ENCODE data around the gene TUFT1. TPM values are rescaled to one million over a fixed set of nuclear protein-coding genes. Genes with fewer than 3 reads are reported as not detected.
"Not testable (repeated sequence)": the region's sequence is repeated elsewhere in the genome, so short reads cannot be mapped to it uniquely, and the experiment has no call there.

TUFT1 gene
- total RNA-seq, 1 experiment from 2014 or later = 3.8 TPM

DNA sequence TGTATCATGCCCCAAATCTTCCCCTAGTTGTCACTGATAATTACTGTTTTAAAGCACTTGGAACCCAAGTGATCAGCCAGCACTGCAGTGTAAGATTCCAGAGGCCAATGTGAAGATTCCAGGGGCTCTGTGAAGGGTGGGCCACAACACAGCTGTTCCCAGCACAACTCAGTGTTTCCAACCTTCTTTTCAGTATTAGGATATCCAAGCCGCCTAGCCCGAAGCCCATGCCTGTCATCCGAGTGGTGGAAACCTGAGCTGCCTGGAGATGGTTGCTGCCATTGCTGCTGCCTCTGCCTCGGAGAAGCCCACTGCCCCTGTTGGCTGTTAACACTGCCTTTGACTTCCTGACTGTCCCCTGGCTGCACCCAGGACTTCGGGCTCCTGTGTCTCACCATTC is 41.3 kb downstream of the TUFT1 start:
- no peak for DNase-seq (ENCODE audit: low read depth)

DNA sequence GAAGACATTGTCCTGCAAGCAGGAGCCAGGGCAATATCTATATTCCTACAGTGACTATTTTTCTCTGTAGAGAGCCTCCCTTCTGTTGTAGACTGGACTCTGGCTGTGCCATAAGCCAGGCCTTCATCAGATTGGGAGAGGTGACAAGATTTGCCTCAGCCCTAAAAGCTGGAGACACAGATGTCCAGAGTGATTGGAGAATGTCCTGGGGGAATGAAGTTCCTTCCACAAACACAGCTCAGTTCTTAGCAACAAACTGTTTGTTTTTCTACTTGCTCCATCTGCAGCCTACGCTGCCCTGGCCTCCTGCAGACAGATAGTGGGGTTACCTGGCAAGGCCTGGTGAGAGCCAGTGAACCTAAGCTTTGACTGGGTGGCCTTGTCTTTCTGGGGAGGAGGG is 41.8 kb downstream of the TUFT1 start:
- no peak for DNase-seq (ENCODE audit: low read depth)

DNA sequence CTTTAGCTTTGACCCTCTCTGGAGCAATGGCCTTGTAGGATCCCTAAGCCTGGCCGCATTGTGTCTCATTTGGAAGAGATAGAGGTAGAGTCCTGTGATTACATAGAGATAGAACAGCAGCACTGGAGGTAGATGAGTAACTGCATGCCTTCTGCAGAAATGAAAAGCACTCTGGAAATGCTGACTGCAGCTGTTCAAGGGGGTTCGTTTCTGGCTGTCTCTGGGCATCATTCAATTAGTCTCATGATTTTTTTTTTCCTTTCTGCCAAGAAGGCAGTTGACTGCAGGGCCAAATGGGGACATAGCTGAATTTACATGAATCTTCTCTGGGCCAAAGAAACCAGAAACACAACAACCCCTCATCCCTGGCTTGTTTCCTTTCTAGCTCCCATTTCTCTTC is 43.7 kb downstream of the TUFT1 start:
- DNase-seq (ENCODE audit: low read depth) = no peak

DNA sequence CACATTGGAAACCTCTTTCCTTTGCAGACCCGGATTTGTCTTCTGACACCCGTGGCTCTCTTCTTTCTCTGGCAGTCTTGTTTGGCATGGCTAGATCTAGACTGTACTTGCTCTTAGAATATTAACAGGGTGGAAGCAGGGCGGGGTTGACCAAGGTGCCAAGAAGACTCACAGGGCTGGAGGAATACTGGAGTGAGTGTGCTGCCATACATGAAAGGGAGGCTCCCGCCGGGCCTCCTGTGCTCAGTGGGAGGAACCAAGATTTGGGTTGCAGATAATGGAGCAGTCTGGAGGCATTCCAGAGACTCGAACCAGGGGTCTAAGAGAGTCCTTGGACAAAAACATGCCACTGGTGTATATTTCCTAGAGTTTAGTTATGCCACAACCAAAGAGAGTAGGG is 44.2 kb downstream of the TUFT1 start:
- no peak for DNase-seq (ENCODE audit: low read depth)

DNA sequence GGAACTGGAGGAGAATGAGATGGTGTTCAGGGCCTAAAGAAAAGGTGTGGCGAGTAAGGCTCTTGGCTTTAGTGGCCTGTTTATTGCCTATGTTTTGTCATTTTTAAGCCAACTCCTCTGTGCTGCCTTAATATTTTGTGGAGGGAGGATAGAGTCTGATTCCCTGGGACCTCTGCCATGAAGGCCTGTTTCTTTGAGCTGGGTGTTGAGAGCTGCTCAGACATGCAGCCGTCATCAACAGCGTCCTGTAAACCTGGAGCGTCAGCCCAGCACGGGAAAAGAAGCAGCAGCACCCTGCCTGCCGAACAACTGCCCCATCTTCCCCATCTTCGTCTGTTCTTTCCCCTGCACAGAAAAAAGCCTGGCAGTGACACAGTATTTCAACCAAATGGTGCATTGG is 44.7 kb downstream of the TUFT1 start:
- DNase-seq (ENCODE audit: low read depth) = no peak

DNA sequence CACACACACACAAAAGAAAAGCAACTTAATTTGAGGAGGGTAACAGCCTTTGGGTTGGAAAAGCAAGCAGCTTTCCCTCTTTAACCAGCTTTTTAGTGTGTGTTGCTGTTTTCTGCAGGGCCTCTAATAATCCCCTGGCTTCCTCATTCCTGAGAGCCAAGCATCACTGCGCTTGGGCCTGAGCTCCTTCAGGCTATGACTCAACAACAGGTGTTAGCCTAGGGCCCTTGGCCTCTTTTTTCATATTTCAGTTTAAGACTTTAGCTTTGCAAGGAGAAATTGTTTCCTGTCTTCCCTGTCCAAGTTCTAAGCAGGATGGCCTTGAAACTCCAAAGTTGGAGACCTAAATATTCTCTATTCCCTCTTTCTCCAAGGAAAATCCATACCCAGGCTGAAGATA is 45.5 kb downstream of the TUFT1 start:
- peak; percentile 71 for DNase-seq (ENCODE audit: low read depth)

DNA sequence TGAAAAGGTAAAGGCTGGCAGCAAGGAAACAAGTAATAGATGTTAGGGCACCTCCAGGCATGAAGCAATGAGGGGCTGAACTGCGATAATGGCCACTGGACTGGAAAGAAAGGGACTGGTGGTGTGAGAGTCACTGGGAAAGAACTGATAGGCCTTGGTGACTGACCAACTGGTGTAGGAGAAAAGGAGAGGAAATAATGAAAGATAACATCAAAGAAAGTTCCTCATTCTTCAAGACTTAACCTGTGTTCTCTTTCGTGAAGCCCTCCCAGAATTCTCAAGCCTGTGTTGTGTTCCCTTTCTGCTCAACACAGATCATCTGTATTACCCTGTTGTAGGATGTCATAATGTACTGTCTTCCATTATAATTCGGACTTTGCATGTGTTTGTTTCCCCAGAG is 50.9 kb downstream of the TUFT1 start:
- DNase-seq (ENCODE audit: low read depth) = no peak

DNA sequence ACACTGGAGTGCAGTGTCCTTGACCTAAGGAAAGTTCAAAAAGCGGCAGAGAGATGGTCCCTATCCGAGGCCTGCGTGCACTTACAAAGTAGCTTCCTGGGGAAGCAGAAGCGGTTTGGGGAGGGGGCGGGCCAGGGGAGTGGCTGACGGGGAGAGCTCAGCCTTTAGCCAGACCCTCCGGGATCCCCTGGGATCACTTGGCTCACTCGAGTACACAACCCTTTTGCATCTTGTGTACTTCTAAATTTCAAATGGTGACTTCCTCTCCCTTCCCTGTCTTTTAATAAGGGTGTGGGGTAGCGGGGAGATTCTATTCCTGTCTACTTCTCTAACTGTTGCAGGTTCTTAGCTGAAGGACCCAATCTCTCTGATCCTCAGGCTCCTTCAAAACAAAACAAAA is 53.6 kb downstream of the TUFT1 start:
- DNase-seq (ENCODE audit: low read depth) = no peak

DNA sequence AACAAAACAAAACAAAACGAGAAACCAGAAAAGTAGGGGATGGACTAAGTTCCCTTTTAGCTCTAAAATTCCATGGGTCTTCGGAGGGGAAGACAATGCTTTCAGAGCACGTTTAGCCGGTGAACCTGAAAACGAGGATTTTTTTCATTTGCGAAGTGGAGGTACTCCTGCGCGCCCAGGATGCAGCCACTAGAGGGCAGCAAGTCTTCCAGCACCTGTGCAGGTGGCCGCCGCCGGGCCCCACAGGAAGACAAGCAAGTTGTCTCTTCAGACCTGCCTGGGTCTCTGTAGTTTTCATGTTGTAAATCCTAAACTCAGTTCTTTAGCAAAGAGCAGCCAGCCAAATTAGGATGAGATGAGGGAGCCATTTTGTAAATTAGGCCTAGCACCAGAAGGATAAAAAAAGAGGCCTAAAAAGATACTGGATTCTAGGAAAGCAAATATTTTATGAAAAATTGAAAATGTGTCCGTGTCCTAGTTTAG is 54.1 kb downstream of the TUFT1 start:
- DNase-seq (ENCODE audit: low read depth) = peak; percentile 32

DNA sequence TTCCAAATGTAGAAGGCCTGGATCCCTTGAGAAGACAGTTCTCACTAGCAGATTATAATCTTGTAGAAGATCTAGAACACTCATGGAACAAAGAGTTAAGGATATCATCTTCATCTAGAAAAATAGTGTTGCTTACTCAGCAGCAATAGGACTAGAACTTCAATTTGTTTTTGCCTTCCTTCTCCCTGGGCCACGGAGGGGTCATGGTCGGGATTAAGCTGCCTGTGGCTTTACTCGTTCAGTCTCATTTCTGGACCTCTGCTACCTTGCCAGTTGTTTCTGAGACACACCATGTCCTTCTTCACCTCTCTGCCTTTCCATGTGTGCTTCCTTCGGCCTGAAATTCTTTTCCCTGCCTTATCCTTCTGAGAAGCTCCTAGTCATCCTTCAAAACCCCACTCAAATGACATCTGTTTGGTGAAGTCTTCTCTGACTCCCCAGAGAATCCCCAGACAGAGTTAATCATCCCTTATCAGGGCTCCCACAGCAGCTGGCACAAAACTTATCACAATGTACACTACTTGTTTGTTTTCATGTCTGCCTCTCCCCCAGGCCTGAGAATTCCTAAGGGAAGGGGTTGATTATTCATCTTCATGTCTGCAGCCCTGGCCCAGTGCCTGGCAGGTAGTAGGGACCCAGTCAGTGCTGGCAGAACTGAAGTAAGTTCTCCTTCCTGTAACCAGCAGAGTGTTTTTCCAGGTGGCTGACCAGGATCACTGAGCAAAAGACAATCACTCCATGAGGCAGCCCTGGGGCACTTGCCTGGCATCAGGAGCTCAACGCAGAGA is 56.3 kb downstream of the TUFT1 start:
- DNase-seq (ENCODE audit: low read depth) = peak; percentile 59

DNA sequence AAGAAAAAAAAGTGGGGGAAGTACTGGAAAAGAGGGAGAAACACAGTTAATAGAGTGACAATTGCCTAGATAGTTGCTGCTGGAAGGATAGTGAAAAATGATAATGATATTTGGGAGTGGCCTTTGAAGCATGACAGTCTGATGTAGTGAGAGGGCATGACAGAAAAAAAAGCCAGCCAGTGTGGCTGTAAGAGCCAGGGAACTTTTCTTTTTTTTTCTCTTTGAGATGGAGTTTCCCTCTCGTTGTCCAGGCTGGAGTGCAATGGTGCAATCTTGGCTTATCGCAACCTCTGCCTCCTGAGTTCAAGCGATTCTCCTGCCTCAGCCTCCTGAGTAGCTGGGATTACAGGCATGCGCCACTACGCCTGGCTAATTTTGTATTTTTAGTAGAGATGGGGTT is 62.4 kb downstream of the TUFT1 start:
- not testable (repeated sequence) for DNase-seq (ENCODE audit: low read depth)

DNA sequence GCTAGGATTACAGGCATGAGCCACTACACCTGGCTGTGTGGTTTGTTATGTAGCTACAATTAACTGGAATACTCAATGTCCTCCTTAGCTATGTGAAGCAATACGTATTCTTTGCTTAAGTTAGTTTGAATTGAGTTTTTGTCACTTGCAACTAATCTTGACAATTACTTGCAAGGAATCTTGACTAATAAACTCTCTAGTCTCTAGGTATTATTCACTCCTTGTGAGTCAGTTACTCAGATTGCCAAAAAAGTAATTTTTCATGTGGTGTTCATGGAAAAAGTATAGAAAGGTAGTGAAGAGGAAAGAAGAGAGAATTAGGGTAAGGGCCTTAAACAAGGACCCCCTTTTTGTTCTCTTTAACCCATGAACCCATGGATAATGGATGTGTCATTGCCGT is 64.2 kb downstream of the TUFT1 start:
- DNase-seq (ENCODE audit: low read depth) = no peak

DNA sequence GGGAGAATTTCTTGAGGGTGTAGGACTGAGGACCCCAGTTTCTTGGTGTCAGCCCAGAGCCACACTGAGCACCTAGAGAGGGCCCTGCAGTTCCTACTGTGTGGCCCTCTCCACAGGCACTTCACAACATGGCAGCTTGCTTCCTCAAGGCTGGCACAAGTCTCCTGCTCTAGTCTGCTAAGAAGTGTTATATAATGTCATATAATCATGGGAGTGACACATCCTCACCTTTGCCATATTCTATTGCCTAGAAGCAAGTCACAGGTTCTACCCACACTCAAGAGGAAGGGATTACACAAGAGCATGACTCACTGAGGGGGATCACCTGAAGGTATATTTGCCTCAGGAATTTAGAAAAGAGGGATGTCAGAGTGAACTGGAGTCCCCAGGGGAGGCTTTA is 66.3 kb downstream of the TUFT1 start:
- peak; percentile 28 for DNase-seq (ENCODE audit: low read depth)

DNA sequence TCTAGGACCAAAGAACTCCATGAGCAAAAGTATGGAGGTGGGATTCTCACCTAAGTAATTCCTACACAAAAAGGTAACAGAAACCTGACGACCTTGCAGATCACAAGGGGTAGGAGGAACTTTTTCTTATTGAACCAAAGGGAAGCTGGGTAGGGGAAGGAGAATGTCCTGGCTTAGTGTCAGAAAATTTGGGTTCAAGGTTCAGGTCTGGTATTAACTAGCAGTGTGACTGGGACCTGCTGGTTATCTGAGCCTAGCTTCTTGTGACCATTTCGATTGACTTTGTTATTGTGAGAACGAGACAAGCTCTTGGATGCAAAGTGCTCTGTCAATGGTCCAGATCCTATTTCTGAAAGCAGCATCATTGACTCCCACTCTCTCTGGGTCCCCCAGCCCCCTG is 66.7 kb downstream of the TUFT1 start:
- DNase-seq (ENCODE audit: low read depth) = no peak

DNA sequence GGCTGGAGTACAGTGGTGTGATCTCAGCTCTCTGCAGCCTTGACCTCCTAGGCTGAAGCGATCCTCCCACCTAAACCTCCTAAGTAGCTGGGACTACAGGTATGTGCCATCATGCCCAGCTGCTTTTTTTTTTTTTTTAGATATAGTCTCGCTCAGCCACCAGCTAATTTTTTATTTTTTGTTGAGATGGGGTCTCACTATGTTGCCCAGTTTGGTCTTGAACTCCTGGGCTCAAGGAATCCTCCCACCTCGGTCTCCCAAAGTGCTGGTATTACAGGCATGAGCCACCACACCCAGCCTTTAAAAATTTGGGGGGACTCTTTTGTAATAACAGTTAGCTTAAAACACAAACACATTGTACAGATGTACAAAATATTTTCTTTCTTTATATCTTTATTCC is 70.0 kb downstream of the TUFT1 start:
- no peak for DNase-seq (ENCODE audit: low read depth)

DNA sequence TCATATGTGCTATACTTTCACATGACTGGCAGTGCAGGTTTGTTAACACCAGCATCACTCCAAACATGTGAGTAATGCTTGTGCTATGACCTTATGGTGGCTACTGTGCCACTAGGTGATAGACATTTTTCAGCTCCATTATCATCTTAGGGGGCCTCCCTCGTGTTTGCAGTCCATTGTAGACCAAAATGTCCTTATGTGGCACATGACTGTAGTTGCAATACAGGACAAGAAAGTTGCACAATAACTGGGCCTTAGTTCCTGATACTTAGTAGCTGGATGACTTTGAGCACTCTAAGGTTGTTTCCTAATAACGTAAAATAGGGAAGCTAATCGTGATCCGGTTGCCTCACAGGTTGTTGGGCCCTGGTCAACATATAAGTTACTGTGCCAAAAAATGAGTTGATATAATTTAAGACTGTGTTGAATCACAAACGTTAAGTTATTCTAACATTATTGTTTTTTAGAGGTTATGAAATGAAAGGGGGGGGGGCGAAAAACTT is 71.2 kb downstream of the TUFT1 start:
- DNase-seq (ENCODE audit: low read depth) = peak; percentile 19

DNA sequence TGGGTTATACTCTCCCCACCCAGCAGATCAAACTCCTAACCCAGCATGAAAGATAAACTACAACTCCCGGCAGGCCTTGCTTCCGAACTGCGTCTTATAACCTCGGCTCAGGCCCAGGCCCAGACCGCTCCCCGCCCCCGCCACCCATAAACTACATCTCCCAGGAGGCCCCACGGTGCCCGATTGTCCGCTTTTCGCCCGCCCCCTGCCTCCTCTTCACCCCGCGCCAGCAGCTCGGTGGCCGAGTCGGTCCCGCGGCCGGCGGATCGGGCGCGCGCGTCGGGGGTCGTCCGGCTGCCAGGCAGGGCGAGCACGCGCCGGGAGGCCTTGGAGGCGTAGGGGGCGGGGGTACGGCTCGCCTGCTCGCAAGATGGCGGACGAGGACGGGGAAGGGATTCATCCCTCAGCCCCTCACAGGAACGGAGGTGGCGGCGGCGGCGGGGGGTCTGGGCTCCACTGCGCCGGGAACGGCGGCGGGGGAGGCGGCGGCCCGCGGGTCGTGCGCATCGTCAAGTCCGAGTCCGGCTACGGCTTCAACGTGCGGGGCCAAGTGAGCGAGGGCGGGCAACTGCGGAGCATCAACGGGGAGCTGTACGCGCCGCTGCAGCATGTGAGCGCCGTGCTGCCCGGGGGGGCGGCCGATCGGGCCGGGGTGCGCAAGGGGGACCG is 71.9 kb downstream of the TUFT1 start, which contains the start of gene SNX27:
Gene SNX27, plus strand, starts transcription at position 219 of the 669 bp plus-strand sequence. Its CDS starts 152 bp downstream, at position 371.
- peak; percentile 89 for DNase-seq (ENCODE audit: low read depth)

DNA sequence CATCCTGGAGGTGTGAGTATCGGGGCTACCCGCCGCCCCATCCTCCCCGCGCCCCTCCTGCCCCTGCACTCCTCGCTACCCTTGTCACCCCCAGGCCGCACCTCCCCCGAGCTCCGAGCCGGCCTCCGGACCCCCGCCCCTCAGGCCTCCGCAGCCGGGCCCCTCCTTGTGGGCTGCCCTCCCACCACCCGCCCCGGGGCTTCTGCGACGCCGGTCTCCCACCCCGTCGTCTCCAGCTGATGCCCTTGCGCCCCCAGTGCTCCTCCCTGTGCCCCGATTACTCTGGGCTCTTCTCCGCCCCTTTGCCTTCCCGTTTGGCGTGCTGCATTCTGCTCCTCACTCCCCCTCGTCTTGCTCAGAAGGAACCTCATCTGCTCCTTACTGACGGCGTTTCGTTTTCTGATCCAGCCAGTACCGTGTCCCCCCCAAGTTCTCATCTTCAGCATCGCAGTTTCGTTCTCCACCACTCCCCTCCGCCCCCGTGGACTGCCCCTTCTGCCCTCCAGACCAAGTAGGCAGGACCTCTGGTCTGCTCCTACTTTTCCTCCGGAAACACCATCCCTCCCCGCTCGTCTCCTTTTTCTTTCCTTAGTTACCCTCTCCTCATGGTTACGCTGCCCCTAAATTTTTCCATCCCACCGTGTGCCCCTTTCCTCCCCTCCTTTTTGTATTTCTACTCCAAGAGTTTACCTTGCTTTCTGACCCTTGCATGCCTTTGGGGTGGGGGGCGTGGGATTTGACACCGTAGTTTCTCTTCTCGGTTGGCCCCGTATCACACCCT is 72.6 kb downstream of the TUFT1 start:
- peak; percentile 37 for DNase-seq (ENCODE audit: low read depth)

DNA sequence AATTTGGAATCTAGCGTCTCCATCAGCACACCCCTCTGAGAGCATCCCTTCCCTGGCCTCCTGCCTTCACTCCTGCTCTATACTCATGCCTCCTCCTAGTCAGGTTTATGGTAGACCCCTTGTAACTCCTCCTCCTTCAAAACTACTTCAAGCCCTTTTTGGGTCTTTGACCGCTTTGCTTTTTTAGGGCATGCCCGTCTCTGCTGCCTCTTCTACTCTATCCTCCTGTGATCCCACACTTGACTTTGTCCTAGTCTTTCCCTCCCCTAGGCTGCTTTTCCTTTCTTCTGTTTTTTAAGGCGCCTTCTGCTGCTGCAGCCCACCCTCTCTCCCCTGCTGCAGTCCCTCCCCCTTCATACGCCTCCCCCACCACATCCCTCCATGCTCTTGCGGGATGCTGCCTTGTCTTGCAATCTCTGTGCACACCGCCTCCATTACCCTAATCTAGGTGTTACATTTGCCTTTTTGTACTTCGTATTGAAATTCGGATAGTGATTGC is 73.2 kb downstream of the TUFT1 start:
- DNase-seq (ENCODE audit: low read depth) = no peak

DNA sequence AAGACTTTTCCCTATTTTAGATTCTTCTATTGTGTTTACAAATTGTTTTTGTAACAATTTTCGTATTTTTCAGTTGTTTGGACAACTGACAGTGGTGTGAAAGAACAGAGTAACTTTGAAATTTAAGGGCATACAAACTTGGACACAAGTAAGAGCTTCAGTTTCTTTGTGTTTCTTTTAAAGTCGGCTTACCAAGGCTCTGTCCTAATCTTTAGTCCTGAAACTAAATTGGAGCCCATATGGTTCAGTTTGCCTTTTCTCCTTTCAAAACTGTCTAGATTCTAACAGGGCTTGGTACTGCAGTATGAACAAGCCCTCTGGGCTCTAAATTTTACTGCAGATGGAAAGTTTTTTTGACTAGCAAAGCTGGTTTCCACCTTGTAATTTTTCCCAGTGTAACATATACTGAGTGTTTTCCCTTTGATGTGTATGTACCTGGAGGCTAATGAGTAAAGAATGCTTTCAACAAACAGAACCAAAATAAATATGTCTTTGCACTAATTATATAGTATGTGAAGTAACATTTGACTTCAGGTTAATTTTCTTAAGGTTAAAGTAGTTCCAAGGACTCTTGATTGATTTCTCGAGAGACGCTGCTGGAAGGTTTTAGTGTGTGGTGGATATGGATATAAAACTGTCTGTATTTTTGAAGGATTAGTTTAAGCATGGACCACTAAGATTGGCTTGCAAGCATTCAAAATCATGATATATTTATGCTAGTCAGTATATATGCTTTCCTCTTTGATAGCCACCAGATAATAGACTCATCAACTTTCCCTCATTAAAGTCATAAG is 75.8 kb downstream of the TUFT1 start:
- no peak for DNase-seq (ENCODE audit: low read depth)

DNA sequence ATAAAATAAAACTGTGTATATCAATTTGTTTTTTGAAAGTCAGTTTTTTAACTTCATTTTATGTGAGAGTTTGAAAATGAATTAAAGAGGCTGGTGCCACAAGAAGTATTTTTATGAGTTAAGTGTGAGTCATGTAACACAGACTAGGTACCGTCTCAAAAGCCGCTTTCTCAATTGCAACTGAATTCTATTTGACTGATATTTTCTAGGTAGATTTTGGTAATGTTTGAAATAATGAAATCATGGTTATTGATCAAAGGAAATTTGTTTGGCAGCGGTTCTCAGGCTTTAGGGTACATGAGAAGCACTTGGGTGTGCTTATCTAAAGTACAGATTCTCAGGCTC is 76.4 kb downstream of the TUFT1 start:
- no peak for DNase-seq (ENCODE audit: low read depth)

Measured in RPMI7951 (cell line).